Upper lobe of left lung (tissue), 6 donors: ENCODE results near the gene ADCY4. TPM values are rescaled to one million over a fixed set of nuclear protein-coding genes. Genes with fewer than 3 reads are reported as not detected.

Source experiments
- ATAC-seq, 2 donors: fragments of 200-7000 bp; cut with Tn5 transposase; one replicate each; pipeline ENCODE4 v1.9.1; 2022; ENCODE audit warnings: mild to moderate bottlenecking in 2 of 2, moderate library complexity in 2 of 2; ENCODE audit not compliant: low FRiP score in 2 of 2
- DNase-seq, 2 donors: peaks; one replicate each; pipeline ENCODE4 v3.0.0-alpha.2; 2019 to 2020
- H3K27ac ChIP-seq, 4 donors: fragments of 200-600 bp; sonication (generic); one replicate each; pipeline ENCODE4 v1.5.1; 2016 to 2019
- H3K27me3 ChIP-seq, 4 donors: fragments of 200-600 bp; sonication (generic); one replicate each; pipeline ENCODE4 v1.5.1; 2017 to 2019
- H3K36me3 ChIP-seq, 4 donors: fragments of 200-600 bp; sonication (generic); one replicate each; pipeline ENCODE4 v1.5.1; 2016 to 2019
- H3K4me1 ChIP-seq, 4 donors: fragments of 200-600 bp; sonication (generic); one replicate each; pipeline ENCODE4 v1.5.1; 2018 to 2019
- H3K4me3 ChIP-seq, 4 donors: fragments of 200-600 bp; sonication (generic); one replicate each; pipeline ENCODE4 v1.5.1; 2017 to 2019; ENCODE audit warnings: mild to moderate bottlenecking in 2 of 4, moderate library complexity in 1 of 4
- H3K9me3 ChIP-seq, 4 donors: fragments of 200-600 bp; sonication (generic); one replicate each; pipeline ENCODE4 v1.5.1; 2018 to 2019
- CTCF ChIP-seq, 6 experiments: fragments of 450-650 bp in 4 of 6; fragments of 200-600 bp in 2 of 6; sonication (generic) in 2 of 6; IDR thresholded peaks; one replicate each; pipeline ENCODE4 v1.5.1; 2016 to 2019; ENCODE audit warnings: antibody characterized with exemption in 6 of 6
- EP300 ChIP-seq, 4 donors: sonication (generic); formaldehyde crosslinking; IDR thresholded peaks; one replicate each; pipeline ENCODE4 v1.5.1; 2017; ENCODE audit warnings: antibody characterized with exemption in 4 of 4, control low read depth in 2 of 4
- POLR2A ChIP-seq, 4 donors: fragments of 450-650 bp; IDR thresholded peaks; one replicate each; pipeline ENCODE4 v1.5.1; 2016 to 2017; ENCODE audit warnings: antibody characterized with exemption in 4 of 4, mild to moderate bottlenecking in 2 of 4
- POLR2AphosphoS5 ChIP-seq, 2 donors: sonication (generic); formaldehyde crosslinking; IDR thresholded peaks; one replicate each; pipeline ENCODE4 v1.5.1; 2017; ENCODE audit warnings: antibody characterized with exemption in 2 of 2
- WGBS, 2 donors: methylation state at CpG; one replicate each; pipeline ENCODE4 v1.1.5; 2017 to 2018; 5-methylcytosine and 5-hydroxymethylcytosine counted together
- total RNA-seq, 6 donors: library from RNA; depleted of rRNA in 4 of 6; stranded (reverse); fragments of >200 nt in 4 of 6; gene quantifications; one replicate each; pipeline versions ENCODE4 v1.1.0 to v1.2.1, GENCODE V29; 2016 to 2021
- donor health status: DM: no; HTN: no; CAD: no; lungs with moderate emphysema.
- donor health status: DM: no; HTN: yes; CAD: no; lungs with severe emphysema.

Gene ADCY4
- total RNA-seq, 6 donors from 2014 or later = 22.4 to 159 (median 43.7) TPM

- TF ChIP-seq POLR2A (IDR thresholded peaks at IDR 0.05) = no peak
- TF ChIP-seq CTCF (IDR thresholded peaks at IDR 0.05) = no peak
- TF ChIP-seq EP300 (IDR thresholded peaks at IDR 0.05) = no peak
- no peak for TF ChIP-seq POLR2AphosphoS5 (IDR thresholded peaks at IDR 0.05)
- DNase-seq (no peak), ATAC-seq (no peak)
- Histone ChIP-seq H3K9me3 (no peaks in the 10 kb centered on the region), H3K4me1 (peaks cover 8 to 21% (median 13%) of the 10 kb centered on the region in 4 donors), H3K4me3 (no peak overlapping the region), H3K36me3 (no peaks in the 10 kb centered on the region), H3K27ac (no peak overlapping the region), H3K27me3 (no peaks in the 10 kb centered on the region)
- 80 to 82% methylated on average over 5 of the region's 5 CpGs for WGBS, 2 donors
Observed at GRCh38 chr14:24349742-24350141, 14.9 kb upstream of the ADCY4 start.

GRCh38 chr14:24348186-24348585 is 13.3 kb upstream of the ADCY4 start:
- ATAC-seq = no peak
- Histone ChIP-seq H3K4me1 (peaks cover 4 to 17% (median 10%) of the 10 kb centered on the region in 4 donors), H3K36me3 (no peaks in the 10 kb centered on the region), H3K9me3 (no peaks in the 10 kb centered on the region), H3K27ac (no peak overlapping the region), H3K27me3 (no peaks in the 10 kb centered on the region), H3K4me3 (no peak overlapping the region)
- no peak for DNase-seq
- TF ChIP-seq POLR2AphosphoS5 (IDR thresholded peaks at IDR 0.05) = no peak
- no peak for TF ChIP-seq CTCF (IDR thresholded peaks at IDR 0.05)
- no peak for TF ChIP-seq EP300 (IDR thresholded peaks at IDR 0.05)
- no peak for TF ChIP-seq POLR2A (IDR thresholded peaks at IDR 0.05)
- WGBS, 2 donors = 92 to 100% methylated on average over 2 of the region's 2 CpGs

- no peaks in the 10 kb centered on the region for H3K27me3 ChIP-seq
- H3K27ac ChIP-seq = peak overlapping the region in 2 of 4 donors; percentile 38 to 59
- ATAC-seq (no peak), DNase-seq (no peak)
- no peak overlapping the region for H3K4me3 ChIP-seq
- no peaks in the 10 kb centered on the region for H3K9me3 ChIP-seq
- H3K4me1 ChIP-seq = peaks cover 4 to 11% (median 8%) of the 10 kb centered on the region in 4 donors
- WGBS, 2 donors = 30 to 50% methylated on average over 1 of the region's 1 CpG
- H3K36me3 ChIP-seq = no peaks in the 10 kb centered on the region
- TF ChIP-seq POLR2AphosphoS5 (IDR thresholded peaks at IDR 0.05) = no peak
- no peak for TF ChIP-seq CTCF (IDR thresholded peaks at IDR 0.05)
- TF ChIP-seq EP300 (IDR thresholded peaks at IDR 0.05) = no peak
- TF ChIP-seq POLR2A (IDR thresholded peaks at IDR 0.05) = no peak
Observed at GRCh38 chr14:24347134-24347533, 12.3 kb upstream of the ADCY4 start.

- H3K36me3 ChIP-seq = no peaks in the 10 kb centered on the region
- H3K4me1 ChIP-seq = peaks cover 4 to 13% (median 8%) of the 10 kb centered on the region in 4 donors
- WGBS, 2 donors = 79 to 82% methylated on average over 7 of the region's 7 CpGs
- H3K9me3 ChIP-seq = no peaks in the 10 kb centered on the region
- H3K27me3 ChIP-seq = no peaks in the 10 kb centered on the region
- DNase-seq (no peak), ATAC-seq (no peak)
- H3K27ac ChIP-seq = no peak overlapping the region
- TF ChIP-seq POLR2A (IDR thresholded peaks at IDR 0.05) (no peak), POLR2AphosphoS5 (IDR thresholded peaks at IDR 0.05) (no peak), CTCF (IDR thresholded peaks at IDR 0.05) (no peak)
- H3K4me3 ChIP-seq = no peak overlapping the region
Observed at GRCh38 chr14:24343795-24344660, 9.2 kb upstream of the ADCY4 start.
